Epithelial cell of esophagus (primary cell): ENCODE data around the gene CEP112.

Source experiments
- DNase-seq: peaks from one replicate; pipeline ENCODE4 v3.0.0; 2010; ENCODE audit warnings: low read depth
- H3K4me3 ChIP-seq: 2 replicates; pipeline ENCODE4 v1.5.1; 2011; ENCODE audit warnings: mild to moderate bottlenecking, low read length, control low read depth
- TF ChIP-seq, protein P1 (sequence below): IDR thresholded peaks from 2 replicates; pipeline ENCODE4 v1.5.1; 2011; ENCODE audit warnings: low read depth, mild to moderate bottlenecking, low read length, control low read depth, inconsistent platforms; ENCODE audit not compliant: insufficient read depth; ENCODE audit errors: missing control alignments

CEP112 gene

DNA sequence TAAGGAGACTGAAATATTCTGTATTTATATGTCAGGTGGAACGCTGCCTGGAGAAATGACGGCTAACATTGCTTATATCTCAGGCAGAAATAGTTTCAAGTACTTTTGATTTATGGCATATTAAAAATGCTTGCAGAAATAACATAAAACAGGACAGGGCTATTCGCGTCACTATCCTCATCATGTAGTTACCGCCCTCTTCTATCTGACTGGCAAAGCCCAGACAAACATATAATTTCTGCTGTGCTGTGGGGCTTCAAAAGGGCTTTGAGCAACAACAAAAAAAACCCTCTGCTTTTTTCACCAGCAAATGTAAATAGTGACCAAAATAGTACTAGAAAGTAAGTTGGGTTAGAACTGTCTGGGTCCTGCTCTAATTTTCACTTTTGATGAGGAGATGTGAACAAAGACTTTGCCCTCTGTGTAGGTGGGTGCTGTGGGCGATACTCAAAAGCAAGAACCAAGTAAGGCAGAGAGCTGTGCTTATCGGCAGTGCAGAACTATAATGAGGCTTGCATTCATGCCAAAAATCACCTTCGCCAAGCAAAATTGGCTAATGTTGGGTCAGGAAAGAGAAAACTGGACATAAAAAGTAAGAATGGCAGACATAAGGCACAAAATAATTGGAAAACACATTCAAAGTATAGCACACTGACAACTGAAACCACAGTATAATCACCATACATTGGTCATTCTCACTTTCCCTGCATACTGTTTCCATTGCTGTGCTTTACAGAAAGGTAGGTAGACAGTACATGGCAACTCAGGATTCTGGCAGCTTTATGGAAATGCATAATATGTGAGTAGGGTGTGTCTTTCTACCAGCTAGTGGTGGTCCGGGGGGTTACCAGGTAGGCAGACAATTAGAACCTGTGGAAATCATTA is 479.3 kb downstream of the CEP112 start:
- DNase-seq, result no peak
- no peak overlapping the region for H3K4me3 ChIP-seq
- TF ChIP-seq, protein P1, sequence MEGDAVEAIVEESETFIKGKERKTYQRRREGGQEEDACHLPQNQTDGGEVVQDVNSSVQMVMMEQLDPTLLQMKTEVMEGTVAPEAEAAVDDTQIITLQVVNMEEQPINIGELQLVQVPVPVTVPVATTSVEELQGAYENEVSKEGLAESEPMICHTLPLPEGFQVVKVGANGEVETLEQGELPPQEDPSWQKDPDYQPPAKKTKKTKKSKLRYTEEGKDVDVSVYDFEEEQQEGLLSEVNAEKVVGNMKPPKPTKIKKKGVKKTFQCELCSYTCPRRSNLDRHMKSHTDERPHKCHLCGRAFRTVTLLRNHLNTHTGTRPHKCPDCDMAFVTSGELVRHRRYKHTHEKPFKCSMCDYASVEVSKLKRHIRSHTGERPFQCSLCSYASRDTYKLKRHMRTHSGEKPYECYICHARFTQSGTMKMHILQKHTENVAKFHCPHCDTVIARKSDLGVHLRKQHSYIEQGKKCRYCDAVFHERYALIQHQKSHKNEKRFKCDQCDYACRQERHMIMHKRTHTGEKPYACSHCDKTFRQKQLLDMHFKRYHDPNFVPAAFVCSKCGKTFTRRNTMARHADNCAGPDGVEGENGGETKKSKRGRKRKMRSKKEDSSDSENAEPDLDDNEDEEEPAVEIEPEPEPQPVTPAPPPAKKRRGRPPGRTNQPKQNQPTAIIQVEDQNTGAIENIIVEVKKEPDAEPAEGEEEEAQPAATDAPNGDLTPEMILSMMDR, result no peak

DNA sequence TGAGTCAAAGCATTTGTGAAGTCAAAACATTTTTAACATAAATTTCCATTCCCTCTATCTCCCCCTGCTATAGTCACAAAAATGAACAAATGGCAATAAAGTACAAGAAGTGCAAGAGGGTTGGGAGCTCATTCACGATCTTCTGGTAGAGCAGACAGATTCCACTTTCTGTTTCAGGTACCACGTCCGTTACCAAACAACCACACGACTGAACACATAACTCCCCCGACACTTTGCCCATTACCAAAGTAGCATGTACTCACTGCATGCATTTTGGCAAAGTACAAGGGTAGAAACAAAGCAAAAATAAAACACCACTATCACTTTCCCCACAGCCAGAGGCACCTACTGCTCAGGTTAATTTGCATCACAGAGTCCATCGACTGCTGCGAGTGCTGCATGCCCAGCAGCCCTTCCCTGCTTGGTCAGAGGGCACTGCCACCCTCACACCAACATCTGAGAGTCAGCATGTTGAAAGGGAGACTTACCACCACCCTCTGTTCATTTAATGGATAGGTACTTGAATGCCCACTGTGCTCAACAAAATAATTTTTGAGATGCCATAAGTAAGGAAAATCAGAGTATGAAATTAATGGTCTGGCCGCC is 480.2 kb downstream of the CEP112 start:
- TF ChIP-seq, protein P1, result no peak
- no peak overlapping the region for H3K4me3 ChIP-seq
- no peak for DNase-seq

DNA sequence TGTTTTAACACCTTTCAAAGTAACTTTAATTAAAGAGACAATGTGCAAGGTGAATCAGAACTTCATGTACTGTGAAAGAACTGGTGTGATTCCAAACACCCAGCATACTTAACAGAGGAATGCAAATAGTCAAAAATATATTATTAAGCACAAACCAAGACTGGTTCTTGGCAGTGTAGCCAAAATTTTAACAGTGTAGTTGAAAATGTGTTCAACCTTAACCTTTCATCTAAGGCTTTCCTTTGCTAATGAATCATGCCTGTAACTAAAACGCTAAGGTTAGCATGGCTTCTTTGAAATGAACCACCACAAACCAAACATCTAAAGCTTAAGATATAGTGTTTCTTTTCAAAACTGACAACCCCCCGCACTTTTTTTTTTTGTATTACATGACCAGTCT is 484.2 kb downstream of the CEP112 start:
- TF ChIP-seq, protein P1, result no peak
- H3K4me3 ChIP-seq, result no peak overlapping the region
- DNase-seq, result no peak

DNA sequence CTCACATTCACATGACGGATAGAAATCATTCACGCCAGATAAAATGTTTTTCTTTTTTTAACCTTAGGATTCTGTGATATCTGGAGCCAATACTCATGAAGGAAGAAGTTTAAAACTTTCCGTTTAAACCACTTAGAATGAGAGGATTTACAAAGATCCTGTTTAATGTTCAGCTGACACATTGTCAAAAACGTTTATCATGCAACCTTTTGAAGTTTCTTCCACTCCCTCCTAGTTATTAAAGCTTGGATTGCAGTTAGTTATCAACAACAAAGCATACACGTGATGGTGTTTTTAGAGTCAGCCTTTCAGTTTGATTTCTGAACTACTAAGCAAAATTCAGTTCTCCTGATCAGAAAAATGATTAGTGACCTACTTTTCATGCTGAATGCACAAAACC is 487.2 kb downstream of the CEP112 start:
- TF ChIP-seq, protein P1, result no peak
- DNase-seq, result no peak
- no peak overlapping the region for H3K4me3 ChIP-seq

DNA sequence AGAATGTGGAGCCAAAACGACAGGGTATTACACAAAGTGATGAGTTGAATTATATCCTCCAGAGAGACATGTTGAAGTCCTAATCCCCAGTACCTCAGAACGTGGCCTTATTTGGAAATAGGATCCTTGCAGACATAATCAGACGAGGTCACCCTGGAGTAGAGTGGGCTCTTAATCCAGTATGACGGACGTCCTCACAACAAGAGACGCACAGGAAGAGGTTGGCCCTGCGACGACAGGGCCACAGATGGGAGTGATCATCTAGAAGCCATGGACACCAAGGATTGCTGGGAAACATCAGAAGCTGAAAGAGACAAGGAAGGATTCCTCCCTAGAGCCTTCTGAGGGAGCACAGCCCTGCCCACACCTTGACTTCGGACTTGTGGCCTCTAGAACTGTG is 488.0 kb downstream of the CEP112 start:
- TF ChIP-seq, protein P1, result no peak
- H3K4me3 ChIP-seq, result no peak overlapping the region
- no peak for DNase-seq

DNA sequence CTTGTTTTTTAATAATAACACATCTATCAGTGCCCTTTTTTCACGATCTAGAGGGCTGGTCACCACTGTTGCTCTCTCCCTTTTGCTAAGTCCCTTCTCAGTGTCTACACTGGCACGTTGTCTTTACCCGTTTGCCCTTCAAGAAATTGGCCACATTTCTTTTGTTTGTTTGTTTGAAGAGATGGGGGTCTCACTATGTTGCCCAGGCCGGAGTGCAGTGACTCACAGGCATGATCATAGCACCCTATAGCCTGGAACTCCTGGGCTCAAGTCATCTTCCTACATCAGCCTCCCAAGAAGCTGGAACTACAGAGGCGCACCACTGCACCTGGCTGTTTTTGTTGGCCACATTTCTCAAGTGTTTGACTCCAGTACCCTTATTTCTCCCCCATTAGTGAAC is 492.5 kb downstream of the CEP112 start:
- no peak for DNase-seq
- TF ChIP-seq, protein P1, result no peak
- H3K4me3 ChIP-seq, result no peak overlapping the region
